H1 (cell line): ENCODE measurements around the gene SPTBN4. TPM values are rescaled to one million over a fixed set of nuclear protein-coding genes. Genes with fewer than 3 reads are reported as not detected.

Experiments used
- CTCF ChIA-PET: fragments of 300-600 bp; sonication (Branson Sonifier 250); formaldehyde crosslinking; loops from one replicate; lab custom pipeline; 2021; ENCODE audit not compliant: partially characterized antibody; lab: Charles Lee
- POLR2A ChIA-PET: fragments of 300-600 bp; sonication (Branson Sonifier 250); formaldehyde crosslinking; loops from one replicate; lab custom pipeline; 2021; ENCODE audit warnings: inconsistent platforms; ENCODE audit not compliant: partially characterized antibody; lab: Charles Lee
- DNase-seq, 2 experiments: peaks; one replicate each; pipeline versions ENCODE4 v3.0.0 to v3.0.0-alpha.2; 2010 to 2022; ENCODE audit warnings: low spot score in 2 of 2, low read depth in 1 of 2, mixed read lengths in 1 of 2
- FAIRE-seq: peaks from 2 replicates; lab custom pipeline; 2011; peaks lifted over from hg19 to GRCh38; lab: Jason Lieb, UNC
- H2AFZ ChIP-seq: 2 replicates; pipeline ENCODE4 v1.8.1; 2012; ENCODE audit warnings: low read length, inconsistent platforms
- H2AK5ac ChIP-seq: 2 replicates; pipeline ENCODE4 v1.6.1; 2013; ENCODE audit warnings: low read depth, low read length
- H2BK120ac ChIP-seq: replicated peaks from 2 replicates; pipeline ENCODE3; 2013; ENCODE audit warnings: low read depth, low read length, inconsistent platforms
- H2BK12ac ChIP-seq: 2 replicates; pipeline ENCODE4 v1.6.1; 2013; ENCODE audit warnings: low read depth, low read length
- H2BK15ac ChIP-seq: 2 replicates; pipeline ENCODE4 v1.6.1; 2013; ENCODE audit warnings: low read length
- H2BK20ac ChIP-seq: 2 replicates; pipeline ENCODE4 v1.6.1; 2013; ENCODE audit warnings: low read length
- H2BK5ac ChIP-seq: 2 replicates; pipeline ENCODE4 v1.6.1; 2013; ENCODE audit warnings: low read depth, low read length
- H3K14ac ChIP-seq: 2 replicates; pipeline ENCODE4 v1.6.1; 2013; ENCODE audit warnings: inconsistent platforms; ENCODE audit not compliant: insufficient read length
- H3K18ac ChIP-seq: 2 replicates; pipeline ENCODE4 v1.6.1; 2013; ENCODE audit warnings: low read length; ENCODE audit errors: extremely low read depth
- H3K23ac ChIP-seq: 2 replicates; pipeline ENCODE4 v1.6.1; 2013; ENCODE audit warnings: inconsistent platforms; ENCODE audit not compliant: insufficient read length
- H3K23me2 ChIP-seq: 2 replicates; pipeline ENCODE4 v1.6.1; 2013; ENCODE audit warnings: low read depth, low read length
- H3K27ac ChIP-seq: 2 replicates; pipeline ENCODE4 v1.6.1; 2011; ENCODE audit warnings: low read depth, low read length, inconsistent platforms
- H3K27me3 ChIP-seq, 4 experiments: replicated peaks in 1 of 4; 1 replicate in 1 of 4; 2 replicates in 3 of 4; pipeline versions ENCODE4 v1.6.1 to v1.8.1; 2011 to 2013; ENCODE audit warnings: low read length in 3 of 4, mild to moderate bottlenecking in 3 of 4, inconsistent platforms in 2 of 4, mixed read lengths in 2 of 4, moderate library complexity in 1 of 4; ENCODE audit not compliant: control insufficient read depth in 3 of 4, insufficient read depth in 3 of 4; ENCODE audit errors: extremely low read depth in 1 of 4
- H3K36me3 ChIP-seq, 4 experiments: 2 replicates each; pipeline versions ENCODE4 v1.6.1 to v1.8.1; 2011 to 2013; ENCODE audit warnings: mild to moderate bottlenecking in 4 of 4, low read length in 3 of 4, moderate library complexity in 2 of 4, control low read depth in 1 of 4, inconsistent platforms in 1 of 4; ENCODE audit not compliant: insufficient read depth in 4 of 4, control insufficient read depth in 2 of 4
- H3K4ac ChIP-seq: replicated peaks from 2 replicates; pipeline ENCODE3; 2013; ENCODE audit warnings: low read length, low read depth, mixed read lengths, inconsistent platforms; ENCODE audit not compliant: insufficient read length
- H3K4me1 ChIP-seq, 4 experiments: replicated peaks in 1 of 4; 1 replicate in 1 of 4; 2 replicates in 3 of 4; pipeline versions ENCODE4 v1.6.1 to v1.8.1; 2011 to 2013; ENCODE audit warnings: low read length in 3 of 4, inconsistent platforms in 2 of 4, mixed read lengths in 1 of 4; ENCODE audit not compliant: insufficient read depth in 4 of 4, control insufficient read depth in 3 of 4
- H3K4me2 ChIP-seq, 2 experiments: 2 replicates each; pipeline versions ENCODE4 v1.6.1 to v1.8.1; 2011 to 2013; ENCODE audit warnings: low read depth in 2 of 2, low read length in 2 of 2, control low read depth in 1 of 2, inconsistent platforms in 1 of 2, mild to moderate bottlenecking in 1 of 2; ENCODE audit not compliant: insufficient read depth in 1 of 2
- H3K4me3 ChIP-seq, 4 experiments: fragments of 200-600, 300-600 bp in 1 of 4; sonication (generic), shearing (Covaris generic), sonication (Bioruptor Twin) in 1 of 4; 2 replicates each; pipeline versions ENCODE4 v1.5.1 to v1.8.1; 2011 to 2016; ENCODE audit warnings: low read length in 4 of 4, low read depth in 3 of 4, control low read depth in 2 of 4, inconsistent platforms in 2 of 4, mild to moderate bottlenecking in 2 of 4, mixed read lengths in 1 of 4, moderate library complexity in 1 of 4; ENCODE audit not compliant: insufficient read depth in 2 of 4; ENCODE audit errors: extremely low read depth in 1 of 4
- H3K56ac ChIP-seq: replicated peaks from 2 replicates; pipeline ENCODE3; 2013; ENCODE audit warnings: low read depth, mild to moderate bottlenecking, mixed read lengths, low read length, inconsistent platforms; ENCODE audit not compliant: insufficient read length
- H3K79me1 ChIP-seq: 2 replicates; pipeline ENCODE4 v1.6.1; 2013; ENCODE audit warnings: low read depth, low read length, control low read depth
- H3K79me2 ChIP-seq, 2 experiments: 2 replicates each; pipeline versions ENCODE4 v1.6.1 to v1.8.1; 2012 to 2013; ENCODE audit warnings: low read length in 2 of 2, mild to moderate bottlenecking in 2 of 2, inconsistent platforms in 1 of 2; ENCODE audit not compliant: insufficient read depth in 2 of 2, control insufficient read depth in 1 of 2
- H3K9ac ChIP-seq, 4 experiments: replicated peaks in 1 of 4; 1 replicate in 1 of 4; 2 replicates in 3 of 4; pipeline versions ENCODE4 v1.6.1 to v1.8.1; 2011 to 2013; ENCODE audit warnings: low read depth in 3 of 4, low read length in 3 of 4, control low read depth in 2 of 4, mild to moderate bottlenecking in 2 of 4, moderate library complexity in 2 of 4, inconsistent platforms in 1 of 4; ENCODE audit errors: extremely low read depth in 1 of 4
- H3K9me3 ChIP-seq, 2 experiments: 2 replicates each; pipeline versions ENCODE4 v1.6.1 to v1.8.1; 2012 to 2013; ENCODE audit warnings: mild to moderate bottlenecking in 2 of 2, moderate library complexity in 2 of 2, control low read depth in 1 of 2, inconsistent platforms in 1 of 2, low read depth in 1 of 2, low read length in 1 of 2, mixed read lengths in 1 of 2; ENCODE audit not compliant: insufficient read depth in 2 of 2
- H4K20me1 ChIP-seq, 2 experiments: replicated peaks in 1 of 2; 2 replicates each; pipeline versions ENCODE3 to v1.8.1; 2011 to 2013; ENCODE audit warnings: inconsistent platforms in 2 of 2, low read length in 2 of 2, mild to moderate bottlenecking in 1 of 2; ENCODE audit not compliant: insufficient read depth in 2 of 2, control insufficient read depth in 1 of 2
- H4K5ac ChIP-seq: 2 replicates; pipeline ENCODE4 v1.6.1; 2013; ENCODE audit warnings: low read length, low read depth, mixed read lengths, inconsistent platforms; ENCODE audit not compliant: insufficient read length
- H4K8ac ChIP-seq: 2 replicates; pipeline ENCODE4 v1.8.0; 2013; ENCODE audit warnings: mild to moderate bottlenecking, moderate library complexity, low read length, inconsistent platforms; ENCODE audit not compliant: insufficient read depth; ENCODE audit errors: extremely low read depth
- H4K91ac ChIP-seq: replicated peaks from 2 replicates; pipeline ENCODE3; 2013; ENCODE audit warnings: low read length, mixed read lengths, inconsistent platforms; ENCODE audit not compliant: insufficient read length
- CHD2 ChIP-seq: IDR thresholded peaks from 2 replicates; pipeline ENCODE4 v1.6.1; 2012; ENCODE audit warnings: low read length, improper control_type of control experiment
- EP300 ChIP-seq, 2 experiments: IDR thresholded peaks; 1 replicate in 1 of 2; 2 replicates in 1 of 2; pipeline ENCODE4 v1.6.1; 2011 to 2012; ENCODE audit warnings: low read depth in 2 of 2, low read length in 2 of 2, mild to moderate bottlenecking in 2 of 2, borderline replicate concordance in 1 of 2, inconsistent platforms in 1 of 2, moderate library complexity in 1 of 2
- JUND ChIP-seq: IDR thresholded peaks from 2 replicates; pipeline ENCODE4 v1.6.1; 2011; ENCODE audit warnings: mild to moderate bottlenecking, improper control_type of control experiment, low read length
- KDM1A ChIP-seq: fragments of 200-600, 300-600 bp; sonication (generic); IDR thresholded peaks from 2 replicates; pipeline ENCODE4 v1.7.1; 2016; ENCODE audit warnings: mild to moderate bottlenecking, low read length, borderline replicate concordance
- KDM4A ChIP-seq: IDR thresholded peaks from one replicate; pipeline ENCODE4 v1.7.1; 2012; ENCODE audit warnings: low read depth, mild to moderate bottlenecking, moderate library complexity, low read length, inconsistent platforms; ENCODE audit not compliant: severe bottlenecking
- POU5F1 ChIP-seq: IDR thresholded peaks from 2 replicates; pipeline ENCODE4 v1.6.1; 2011; ENCODE audit warnings: low read depth, mild to moderate bottlenecking, low read length, moderate library complexity
- RAD21 ChIP-seq, 2 experiments: IDR thresholded peaks in 1 of 2; conservative IDR thresholded peaks in 1 of 2; 2 replicates each; pipeline ENCODE4 v1.6.1; 2011; ENCODE audit warnings: low read depth in 2 of 2, low read length in 2 of 2, improper control_type of control experiment in 1 of 2, inconsistent platforms in 1 of 2, mild to moderate bottlenecking in 1 of 2, moderate library complexity in 1 of 2
- SRF ChIP-seq: IDR thresholded peaks from 2 replicates; pipeline ENCODE4 v1.6.1; 2011; ENCODE audit warnings: mild to moderate bottlenecking, low read depth, low read length, moderate library complexity
- USF2 ChIP-seq: IDR thresholded peaks from 2 replicates; pipeline ENCODE4 v1.6.1; 2011; ENCODE audit warnings: low read length, improper control_type of control experiment
- WGBS, 2 experiments: shearing (Covaris generic) in 1 of 2; methylation state at CpG; one replicate each; pipeline versions ENCODE4 v1.1.6 to v1.1.7; 2013 to 2015; ENCODE audit warnings: low lambda C conversion rate in 2 of 2, mixed read lengths in 2 of 2, inconsistent platforms in 1 of 2, low coverage in 1 of 2, missing lambda C conversion rate in 1 of 2; ENCODE audit not compliant: insufficient replicate concordance in 2 of 2, insufficient coverage in 1 of 2, insufficient read length in 1 of 2; ENCODE audit errors: extremely low coverage in 1 of 2, missing lambda C conversion rate in 1 of 2; 5-methylcytosine and 5-hydroxymethylcytosine counted together
- polyA plus RNA-seq, 7 experiments: library from polyadenylated mRNA; depleted of rRNA in 3 of 7; stranded (reverse) in 5 of 7; unstranded in 2 of 7; fragments of >200 nt in 5 of 7; fragments of 200-250 nt in 2 of 7; gene quantifications; 1 replicate in 5 of 7; 2 replicates in 1 of 7; 4 replicates in 1 of 7; pipeline versions ENCODE4 v1.2.1 to v1.2.3, GENCODE V29; 2011 to 2013; ENCODE audit warnings: missing spikeins in 2 of 7, mixed read lengths in 2 of 7
- total RNA-seq: library from RNA; stranded (reverse); fragmentation: NEBNext Ultra II Directional; extraction: Animal tissue kit (Norgen Biotek cat#: 25700); gene quantifications from 2 replicates; pipeline ENCODE4 v1.2.1, GENCODE V29; 2021

Gene SPTBN4
- total and polyA plus RNA-seq, 2 of the 8 experiments (the other 6 are each of a cell fraction or from before 2014, with no cell fraction given), result 1.9 to 3.0 TPM

GRCh38 chr19:40464059-40465024, 2.5 kb upstream of the SPTBN4 start:
- POLR2A ChIA-PET, result interaction anchor here (1.1 to 5.3 kb wide), 5 partner anchors 13 to 44 kb away, joined by 3 to 25 read pairs (median 5); partner anchors contain the start of gene SERTAD3
- Histone ChIP-seq H2BK20ac (no peak overlapping the region), H3K27me3 (peaks cover 12 to 28% (median 22%) of the 10 kb centered on the region in 4 experiments), H3K23ac (no peak overlapping the region), H2BK12ac (no peak overlapping the region), H3K9ac (no peak overlapping the region), H2AK5ac (no peak overlapping the region), H4K91ac (no peak overlapping the region), H4K5ac (no peak overlapping the region), H3K4me2 (peak overlapping the region; percentile 68 to 72), H2BK15ac (no peak overlapping the region), H3K56ac (no peak overlapping the region), H3K9me3 (no peaks in the 10 kb centered on the region), H3K27ac (no peak overlapping the region), H2BK5ac (no peak overlapping the region; the same call in 1 of the 2 replicates), H3K4me3 (peak overlapping the region in 3 of 4 experiments; percentile 47 to 75 (median 65); a peak in 4 of 8 replicates), H4K8ac (peak overlapping the region; percentile 41; the same call in 1 of the 2 replicates), H3K23me2 (peaks cover 8% of the 10 kb centered on the region), H3K14ac (no peak overlapping the region), H2AFZ (no peak overlapping the region), H3K79me2 (no peaks in the 10 kb centered on the region), H2BK120ac (no peak overlapping the region), H4K20me1 (peaks cover 4 to 8% of the 10 kb centered on the region in 2 experiments), H3K79me1 (no peaks in the 10 kb centered on the region), H3K4ac (no peak overlapping the region), H3K36me3 (no peaks in the 10 kb centered on the region), H3K4me1 (peaks cover 0 to 15% (median 8%) of the 10 kb centered on the region in 4 experiments; a peak in 6 of 7 replicates), H3K18ac (no peak overlapping the region)
- 38% methylated on average over 11 of the region's 11 CpGs; no CpG with 5 or more reads in 1 of the 2 experiments for WGBS, 2 experiments
- DNase-seq (peak in 1 of 2 experiments; percentile 96), FAIRE-seq (no peak)
- CTCF ChIA-PET, result interaction anchor here (0.6 to 7.9 kb wide), 55 partner anchors 8 to 316 kb away, joined by 3 to 49 read pairs (median 4); partner anchors contain the start of genes PRX and SERTAD1
- TF ChIP-seq USF2, result no peak
- no peak for TF ChIP-seq POU5F1
- TF ChIP-seq RAD21 (IDR thresholded peaks at IDR 0.05 in 1 of 2, conservative IDR thresholded peaks at IDR 0.05 in 1 of 2; ENCODE audit: low read depth in 2 of 2, low read length in 2 of 2), result peak; percentile 56 to 72
- TF ChIP-seq SRF, result no peak
- TF ChIP-seq EP300 (IDR thresholded peaks at IDR 0.05; ENCODE audit: borderline replicate concordance in 1 of 2, low read depth in 2 of 2, low read length in 2 of 2), result no peak
- no peak for TF ChIP-seq KDM1A
- TF ChIP-seq CHD2, result no peak
- TF ChIP-seq JUND, result peak; percentile 71
- TF ChIP-seq KDM4A, result no peak
